ENCODE measurements around the gene UBALD1. TPM values are rescaled to one million over a fixed set of nuclear protein-coding genes. Genes with fewer than 3 reads are reported as not detected.

Gene UBALD1
- total RNA-seq, 1 donor from 2014 or later: 0.97 TPM

- no peaks in the 10 kb centered on the region for H3K79me2 ChIP-seq (ENCODE audit: low read depth)
- Mint-ChIP-seq H3K36me3 (no peaks in the 10 kb centered on the region), H3K4me1 (no peaks in the 10 kb centered on the region), H3K4me3 (no peak overlapping the region), H3K27me3 (ENCODE audit: insufficient read depth, low read depth) (peaks cover 2% of the 10 kb centered on the region), H3K27ac (no peak overlapping the region), H3K9me3 (no peaks in the 10 kb centered on the region)
- no peak overlapping the region for H3K9ac ChIP-seq
- no peak for TF ChIP-seq EZH2phosphoT487 (IDR thresholded peaks at IDR 0.05)
- no peak for TF ChIP-seq EZH2 (IDR thresholded peaks at IDR 0.05)
- no peak for TF ChIP-seq CTCF (IDR thresholded peaks at IDR 0.05)
- no peak overlapping the region for H3K4me2 ChIP-seq
- H3F3A ChIP-seq (ENCODE audit: low read depth): no peaks in the 10 kb centered on the region
- no peak overlapping the region for H3K27ac ChIP-seq
- no peak overlapping the region for H2AFZ ChIP-seq (replicated peaks)
- H4K20me1 ChIP-seq (ENCODE audit: low read depth): no peaks in the 10 kb centered on the region
- no peaks in the 10 kb centered on the region for H3K4me1 ChIP-seq
- DNase-seq (ENCODE audit: low spot score): no peak
- H3K36me3 ChIP-seq: no peaks in the 10 kb centered on the region
- H3K9me3 ChIP-seq (ENCODE audit: low read depth): no peaks in the 10 kb centered on the region
- H3K4me3 ChIP-seq: no peak overlapping the region
- no peaks in the 10 kb centered on the region for H3K27me3 ChIP-seq
Measured at GRCh38 chr16:4580250-4580649, 34.4 kb downstream of the UBALD1 start.

DNA sequence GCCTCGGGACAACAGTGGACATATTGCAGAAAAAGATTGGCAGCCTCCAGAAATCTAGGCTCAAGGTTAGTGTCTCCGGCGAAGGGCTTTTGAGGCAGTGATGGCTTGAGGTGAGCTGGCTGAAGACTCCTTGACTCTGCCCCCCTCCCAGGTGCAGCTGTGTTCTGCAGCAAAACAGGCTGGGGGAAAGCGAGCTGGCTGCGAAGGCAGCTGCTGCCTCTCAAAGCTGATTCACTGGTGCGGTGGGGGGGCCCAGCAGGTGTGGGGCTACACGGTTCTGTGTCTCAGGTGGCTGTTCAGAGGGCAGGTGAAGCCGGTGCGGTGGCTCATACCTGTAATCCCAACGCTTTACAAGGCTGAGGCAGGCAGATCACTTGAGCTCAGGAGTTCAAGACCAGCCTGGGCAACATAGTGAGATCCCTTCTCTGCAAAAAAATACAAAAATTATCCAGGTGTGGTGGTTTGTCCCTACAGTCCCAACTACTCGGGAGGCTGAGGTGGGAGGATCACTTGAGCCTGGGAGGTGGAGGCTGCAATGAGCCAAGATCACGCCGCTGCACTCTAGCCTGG lies 35.6 kb downstream of the UBALD1 start:
- H2AFZ ChIP-seq (replicated peaks): no peak overlapping the region
- no peaks in the 10 kb centered on the region for H3K4me1 ChIP-seq
- no peak overlapping the region for H3K27ac ChIP-seq
- no peaks in the 10 kb centered on the region for H4K20me1 ChIP-seq (ENCODE audit: low read depth)
- Mint-ChIP-seq H3K36me3 (no peaks in the 10 kb centered on the region), H3K27ac (no peak overlapping the region), H3K27me3 (ENCODE audit: insufficient read depth, low read depth) (peaks cover 2% of the 10 kb centered on the region), H3K9me3 (no peaks in the 10 kb centered on the region), H3K4me3 (no peak overlapping the region), H3K4me1 (no peaks in the 10 kb centered on the region)
- no peaks in the 10 kb centered on the region for H3K27me3 ChIP-seq
- no peak for DNase-seq (ENCODE audit: low spot score)
- H3F3A ChIP-seq (ENCODE audit: low read depth): no peaks in the 10 kb centered on the region
- no peak overlapping the region for H3K4me2 ChIP-seq
- H3K36me3 ChIP-seq: no peaks in the 10 kb centered on the region
- H3K79me2 ChIP-seq (ENCODE audit: low read depth): no peaks in the 10 kb centered on the region
- H3K9me3 ChIP-seq (ENCODE audit: low read depth): no peaks in the 10 kb centered on the region
- TF ChIP-seq EZH2phosphoT487 (IDR thresholded peaks at IDR 0.05): no peak
- no peak for TF ChIP-seq EZH2 (IDR thresholded peaks at IDR 0.05)
- no peak for TF ChIP-seq CTCF (IDR thresholded peaks at IDR 0.05)
- H3K9ac ChIP-seq: no peak overlapping the region
- H3K4me3 ChIP-seq: no peak overlapping the region

- DNase-seq (ENCODE audit: low spot score): no peak
- Histone ChIP-seq H3K79me2 (ENCODE audit: low read depth) (no peaks in the 10 kb centered on the region), H2AFZ (replicated peaks) (no peak overlapping the region), H3K9ac (no peak overlapping the region), H4K20me1 (ENCODE audit: low read depth) (no peaks in the 10 kb centered on the region), H3K9me3 (ENCODE audit: low read depth) (no peaks in the 10 kb centered on the region), H3K4me2 (no peak overlapping the region), H3K36me3 (no peaks in the 10 kb centered on the region), H3K27ac (no peak overlapping the region), H3K4me3 (no peak overlapping the region), H3F3A (ENCODE audit: low read depth) (no peaks in the 10 kb centered on the region), H3K4me1 (no peaks in the 10 kb centered on the region), H3K27me3 (no peaks in the 10 kb centered on the region)
- Mint-ChIP-seq H3K4me3 (no peak overlapping the region), H3K27ac (no peak overlapping the region), H3K36me3 (no peaks in the 10 kb centered on the region), H3K4me1 (peaks cover 5% of the 10 kb centered on the region), H3K27me3 (ENCODE audit: insufficient read depth, low read depth) (peaks cover 2% of the 10 kb centered on the region), H3K9me3 (no peaks in the 10 kb centered on the region)
- TF ChIP-seq EZH2phosphoT487 (IDR thresholded peaks at IDR 0.05) (no peak), CTCF (IDR thresholded peaks at IDR 0.05) (no peak), EZH2 (IDR thresholded peaks at IDR 0.05) (no peak)
Measured at GRCh38 chr16:4576008-4576407, 38.7 kb downstream of the UBALD1 start.
